ENCODE measurements around the gene GNPTAB. TPM values are rescaled to one million over a fixed set of nuclear protein-coding genes. Genes with fewer than 3 reads are reported as not detected.
A peak's percentile ranks its signal among the peaks of the same experiment; 100 is the strongest.
"Not testable (repeated sequence)": the region's sequence is repeated elsewhere in the genome, so short reads cannot be mapped to it uniquely, and the experiment has no call there.

GNPTAB gene
- total RNA-seq, 1 donor from 2014 or later: 47.6 TPM

GRCh38 chr12:101743242-101743641 is 87.5 kb downstream of the GNPTAB start:
- Mint-ChIP-seq H3K27ac (ENCODE audit: unreplicated experiment) (no peak overlapping the region), H3K9me3 (ENCODE audit: unreplicated experiment) (no peaks in the 10 kb centered on the region), H3K4me1 (ENCODE audit: unreplicated experiment) (no peaks in the 10 kb centered on the region), H3K4me3 (ENCODE audit: unreplicated experiment) (peak overlapping the region; percentile 12), H3K36me3 (ENCODE audit: low read depth, unreplicated experiment) (no peaks in the 10 kb centered on the region), H3K27me3 (ENCODE audit: unreplicated experiment) (peaks cover 1% of the 10 kb centered on the region)
- no peak for TF ChIP-seq CTCF (IDR thresholded peaks at IDR 0.05; ENCODE audit: unreplicated experiment)
- no peak for DNase-seq (ENCODE audit: low spot score)

GRCh38 chr12:101740980-101741379 is 89.8 kb downstream of the GNPTAB start:
- DNase-seq (ENCODE audit: low spot score): no peak
- no peak overlapping the region for H3K27ac Mint-ChIP-seq (ENCODE audit: unreplicated experiment)
- H3K27me3 Mint-ChIP-seq (ENCODE audit: unreplicated experiment): peaks cover 1% of the 10 kb centered on the region
- H3K9me3 Mint-ChIP-seq (ENCODE audit: unreplicated experiment): no peaks in the 10 kb centered on the region
- TF ChIP-seq CTCF (IDR thresholded peaks at IDR 0.05; ENCODE audit: unreplicated experiment): no peak
- H3K4me1 Mint-ChIP-seq (ENCODE audit: unreplicated experiment): no peaks in the 10 kb centered on the region
- no peaks in the 10 kb centered on the region for H3K36me3 Mint-ChIP-seq (ENCODE audit: low read depth, unreplicated experiment)
- H3K4me3 Mint-ChIP-seq (ENCODE audit: unreplicated experiment): no peak overlapping the region

GRCh38 chr12:101740566-101740965 is 90.2 kb downstream of the GNPTAB start:
- Mint-ChIP-seq H3K4me3 (ENCODE audit: unreplicated experiment) (no peak overlapping the region), H3K27ac (ENCODE audit: unreplicated experiment) (no peak overlapping the region)

GRCh38 chr12:101738920-101739665 is 91.7 kb downstream of the GNPTAB start, which contains the start of gene SYCP3:
Gene SYCP3, minus strand, starts transcription at chr12:101739462. Its CDS starts 1,527 bp downstream, at chr12:101737935.
- no peak for DNase-seq (ENCODE audit: low spot score)
- H3K4me1 Mint-ChIP-seq (ENCODE audit: unreplicated experiment): no peaks in the 10 kb centered on the region
- no peak within 1 kb of the TSS for H3K27ac Mint-ChIP-seq (ENCODE audit: unreplicated experiment)
- H3K27me3 Mint-ChIP-seq (ENCODE audit: unreplicated experiment): peaks cover 1% of the 10 kb centered on the region
- H3K4me3 Mint-ChIP-seq (ENCODE audit: unreplicated experiment): no peak within 1 kb of the TSS
- TF ChIP-seq CTCF (IDR thresholded peaks at IDR 0.05; ENCODE audit: unreplicated experiment): no peak
- H3K9me3 Mint-ChIP-seq (ENCODE audit: unreplicated experiment): no peaks in the 10 kb centered on the region
- no peaks in the 10 kb centered on the region for H3K36me3 Mint-ChIP-seq (ENCODE audit: low read depth, unreplicated experiment)

More at GRCh38 chr12:101740566-101740965, 90.2 kb downstream of the GNPTAB start:
- H3K27me3 Mint-ChIP-seq (ENCODE audit: unreplicated experiment): peaks cover 1% of the 10 kb centered on the region
- no peaks in the 10 kb centered on the region for H3K4me1 Mint-ChIP-seq (ENCODE audit: unreplicated experiment)
- no peak for TF ChIP-seq CTCF (IDR thresholded peaks at IDR 0.05; ENCODE audit: unreplicated experiment)
- no peaks in the 10 kb centered on the region for H3K9me3 Mint-ChIP-seq (ENCODE audit: unreplicated experiment)
- no peaks in the 10 kb centered on the region for H3K36me3 Mint-ChIP-seq (ENCODE audit: low read depth, unreplicated experiment)
- no peak for DNase-seq (ENCODE audit: low spot score)

GRCh38 chr12:101737476-101737875 is 93.3 kb downstream of the GNPTAB start:
- no peak for TF ChIP-seq CTCF (IDR thresholded peaks at IDR 0.05; ENCODE audit: unreplicated experiment)
- no peak for DNase-seq (ENCODE audit: low spot score)
- Mint-ChIP-seq H3K27me3 (ENCODE audit: unreplicated experiment) (peaks cover 1% of the 10 kb centered on the region), H3K4me3 (ENCODE audit: unreplicated experiment) (no peak overlapping the region), H3K27ac (ENCODE audit: unreplicated experiment) (no peak overlapping the region), H3K4me1 (ENCODE audit: unreplicated experiment) (no peaks in the 10 kb centered on the region), H3K9me3 (ENCODE audit: unreplicated experiment) (no peaks in the 10 kb centered on the region), H3K36me3 (ENCODE audit: low read depth, unreplicated experiment) (no peaks in the 10 kb centered on the region)

- H3K4me1 Mint-ChIP-seq (ENCODE audit: unreplicated experiment); H3K4me3 Mint-ChIP-seq (ENCODE audit: unreplicated experiment); H3K36me3 Mint-ChIP-seq (ENCODE audit: low read depth, unreplicated experiment); DNase-seq (ENCODE audit: low spot score); H3K27me3 Mint-ChIP-seq (ENCODE audit: unreplicated experiment); H3K9me3 Mint-ChIP-seq (ENCODE audit: unreplicated experiment); H3K27ac Mint-ChIP-seq (ENCODE audit: unreplicated experiment): not testable (repeated sequence)
These were observed 96.3 kb downstream of the GNPTAB start for GRCh38 chr12:101734482-101734881.

All from endothelial cell (in vitro differentiated cells).